DOHH2 (cell line): ENCODE measurements around the gene CCDC24.

ENCODE experiments used
- H3F3A ChIP-seq: fragments of 200-600 bp; sonication (generic), shearing (Covaris generic); 2 replicates; pipeline ENCODE4 v1.6.0; 2016; ENCODE audit warnings: antibody characterized with exemption, mild to moderate bottlenecking; ENCODE audit not compliant: control insufficient read depth, insufficient read depth
- H3K27ac ChIP-seq: fragments of 200-600 bp; sonication (generic); 2 replicates; pipeline ENCODE4 v1.5.1; 2014; ENCODE audit warnings: low read depth, mild to moderate bottlenecking, low read length, moderate library complexity
- H3K27me3 ChIP-seq: fragments of 200-600 bp; sonication (generic); 2 replicates; pipeline ENCODE4 v1.6.1; 2014; ENCODE audit warnings: mild to moderate bottlenecking, low read length, mixed read lengths; ENCODE audit not compliant: control insufficient read depth
- H3K36me3 ChIP-seq: fragments of 200-600 bp; sonication (generic); 2 replicates; pipeline ENCODE4 v1.6.1; 2014; ENCODE audit warnings: mild to moderate bottlenecking, low read length, moderate library complexity, mixed read lengths; ENCODE audit not compliant: control insufficient read depth
- H3K4me1 ChIP-seq: fragments of 200-600 bp; sonication (generic); 2 replicates; pipeline ENCODE4 v1.6.1; 2014; ENCODE audit warnings: mild to moderate bottlenecking, low read length, mixed read lengths; ENCODE audit not compliant: control insufficient read depth
- H3K4me2 ChIP-seq: fragments of 200-600 bp; sonication (generic); 2 replicates; pipeline ENCODE4 v1.6.0; 2014; ENCODE audit warnings: mild to moderate bottlenecking, low read length, moderate library complexity
- H3K4me3 ChIP-seq: fragments of 200-600 bp; sonication (generic); 2 replicates; pipeline ENCODE4 v1.5.1; 2014; ENCODE audit warnings: mild to moderate bottlenecking, low read length, mixed read lengths
- H3K79me2 ChIP-seq: fragments of 200-600 bp; sonication (generic); 2 replicates; pipeline ENCODE4 v1.6.1; 2014; ENCODE audit warnings: mild to moderate bottlenecking, low read length, mixed read lengths; ENCODE audit not compliant: control insufficient read depth
- H3K9me2 ChIP-seq: fragments of 200-600 bp; sonication (generic); replicated peaks from 2 replicates; pipeline ENCODE4 v1.6.1; 2014; ENCODE audit warnings: mild to moderate bottlenecking, low read length, mixed read lengths; ENCODE audit not compliant: control insufficient read depth
- H3K9me3 ChIP-seq: fragments of 200-600 bp; sonication (generic); 2 replicates; pipeline ENCODE4 v1.6.1; 2014; ENCODE audit warnings: antibody characterized with exemption, low read length, mixed read lengths; ENCODE audit not compliant: control insufficient read depth, insufficient read depth
- H4K20me1 ChIP-seq: fragments of 200-600 bp; sonication (generic); 2 replicates; pipeline ENCODE4 v1.6.0; 2014; ENCODE audit warnings: low read depth, mild to moderate bottlenecking, antibody characterized with exemption, low read length, moderate library complexity; ENCODE audit not compliant: control insufficient read depth, insufficient read depth
- CTCF ChIP-seq: fragments of 200-600 bp; sonication (generic); IDR thresholded peaks from one replicate; pipeline ENCODE4 v1.5.1; 2014; ENCODE audit warnings: antibody characterized with exemption, mild to moderate bottlenecking, low read depth, low read length; ENCODE audit not compliant: poor library complexity, severe bottlenecking
- EZH2phosphoT487 ChIP-seq: fragments of 200-600 bp; sonication (generic); IDR thresholded peaks from 2 replicates; pipeline ENCODE4 v1.6.1; 2017; ENCODE audit warnings: borderline replicate concordance, mild to moderate bottlenecking, antibody characterized with exemption, low read length, moderate library complexity, mixed read lengths

The CCDC24 gene

GRCh38 chr1:44012941-44013609 is 21.7 kb downstream of the CCDC24 start:
- Histone ChIP-seq H3K27me3 (peaks cover 3% of the 10 kb centered on the region; the same call in 1 of the 2 replicates), H3K4me3 (no peak overlapping the region), H3K36me3 (no peaks in the 10 kb centered on the region), H3K4me2 (no peak overlapping the region), H3K9me3 (no peaks in the 10 kb centered on the region), H3K4me1 (no peaks in the 10 kb centered on the region), H4K20me1 (no peaks in the 10 kb centered on the region), H3F3A (no peaks in the 10 kb centered on the region), H3K79me2 (no peaks in the 10 kb centered on the region), H3K27ac (no peak overlapping the region), H3K9me2 (no peaks in the 10 kb centered on the region)
- TF ChIP-seq CTCF = no peak
- no peak for TF ChIP-seq EZH2phosphoT487

- TF ChIP-seq CTCF (no peak), EZH2phosphoT487 (no peak)
- no peaks in the 10 kb centered on the region for H3K9me3 ChIP-seq
- no peaks in the 10 kb centered on the region for H3F3A ChIP-seq
- no peak overlapping the region for H3K4me2 ChIP-seq
- no peaks in the 10 kb centered on the region for H3K79me2 ChIP-seq
- H3K27me3 ChIP-seq = peaks cover 3% of the 10 kb centered on the region; the same call in 1 of the 2 replicates
- no peaks in the 10 kb centered on the region for H3K36me3 ChIP-seq
- H4K20me1 ChIP-seq = no peaks in the 10 kb centered on the region
- no peaks in the 10 kb centered on the region for H3K9me2 ChIP-seq
- no peak overlapping the region for H3K4me3 ChIP-seq
- H3K27ac ChIP-seq = no peak overlapping the region
- H3K4me1 ChIP-seq = no peaks in the 10 kb centered on the region
Measured at GRCh38 chr1:44013949-44014348, 22.6 kb downstream of the CCDC24 start.

DNA sequence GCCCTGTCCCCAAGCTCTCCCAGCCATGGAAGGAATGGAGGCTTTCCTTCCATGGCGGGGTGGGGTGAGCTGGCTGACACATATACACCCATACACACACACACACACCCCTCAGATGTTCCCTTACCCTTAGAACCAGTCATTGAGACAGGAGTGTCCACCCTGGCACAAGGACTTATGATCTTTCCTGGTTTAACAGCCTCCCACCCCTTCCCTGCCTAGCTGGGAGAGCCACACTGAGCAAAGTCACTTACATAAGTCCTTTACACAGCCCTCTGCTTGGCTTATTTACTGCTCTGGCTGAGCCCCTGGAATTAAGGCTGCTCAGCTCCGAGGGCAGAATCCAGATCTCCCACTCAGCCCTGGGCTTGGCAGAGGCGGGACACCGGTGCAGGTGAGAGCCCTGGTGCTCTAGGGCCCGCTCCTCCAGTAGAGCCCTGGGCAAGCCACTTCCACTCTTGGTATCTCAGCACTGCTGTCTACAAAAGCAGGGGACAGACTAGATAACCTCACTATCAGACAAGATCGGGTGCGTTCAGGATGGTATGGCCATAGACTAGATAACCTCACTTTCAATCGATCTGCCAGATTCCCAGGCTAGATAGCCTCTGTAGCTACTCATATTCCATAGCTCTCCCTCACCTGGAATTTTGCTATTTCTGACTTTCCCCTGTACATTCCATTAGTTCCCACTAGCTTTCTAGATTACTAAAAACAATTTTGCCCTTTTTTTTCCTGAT is 23.1 kb downstream of the CCDC24 start:
- H3K79me2 ChIP-seq = no peaks in the 10 kb centered on the region
- no peak overlapping the region for H3K4me2 ChIP-seq
- H4K20me1 ChIP-seq = no peaks in the 10 kb centered on the region
- TF ChIP-seq EZH2phosphoT487 (no peak), CTCF (no peak)
- H3K27ac ChIP-seq = no peak overlapping the region
- H3K9me3 ChIP-seq = no peaks in the 10 kb centered on the region
- peaks cover 3% of the 10 kb centered on the region; the same call in 1 of the 2 replicates for H3K27me3 ChIP-seq
- H3K36me3 ChIP-seq = no peaks in the 10 kb centered on the region
- no peaks in the 10 kb centered on the region for H3K9me2 ChIP-seq
- no peaks in the 10 kb centered on the region for H3K4me1 ChIP-seq
- H3F3A ChIP-seq = no peaks in the 10 kb centered on the region
- no peak overlapping the region for H3K4me3 ChIP-seq
